ENCODE data around the gene CTBP2.

CTBP2 gene

DNA sequence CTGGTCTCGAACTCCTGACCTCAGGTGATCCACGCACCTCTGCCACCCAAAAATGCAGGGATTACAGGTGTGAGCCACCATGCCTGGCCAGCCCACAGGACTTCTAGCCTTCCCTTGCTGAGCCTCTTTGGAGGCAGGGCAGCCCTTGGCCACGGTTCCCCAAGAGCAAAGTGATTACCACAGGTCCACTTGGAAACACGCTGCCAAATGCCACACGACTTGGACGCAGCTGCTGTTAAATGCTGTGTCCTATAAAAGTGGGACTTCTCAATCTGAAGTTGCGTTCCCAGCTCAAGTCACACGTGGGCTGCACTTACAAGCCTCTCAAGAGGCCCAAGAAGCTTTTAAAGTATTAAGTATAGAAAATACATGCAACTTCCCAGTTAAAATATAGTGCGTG is 30.1 kb downstream of the CTBP2 start:
- Histone ChIP-seq H3K9me3 (replicated peaks; ENCODE audit: insufficient read depth, low read length) (no peaks in the 10 kb centered on the region), H2AFZ (ENCODE audit: low read length) (no peak overlapping the region), H3F3A (ENCODE audit: insufficient read depth, low read length) (no peaks in the 10 kb centered on the region), H3K27me3 (replicated peaks; ENCODE audit: insufficient read depth, low read length) (peaks cover 84% of the 10 kb centered on the region), H3K36me3 (replicated peaks; ENCODE audit: insufficient read depth, low read length) (no peaks in the 10 kb centered on the region), H3K27ac (ENCODE audit: low read length) (no peak overlapping the region), H3K9ac (ENCODE audit: low read length) (no peak overlapping the region), H3K79me2 (ENCODE audit: low read length) (no peaks in the 10 kb centered on the region), H3K4me3 (ENCODE audit: low read length) (no peak overlapping the region), H4K20me1 (ENCODE audit: insufficient read depth, low read length) (no peaks in the 10 kb centered on the region), H3K4me1 (ENCODE audit: low read length) (no peaks in the 10 kb centered on the region), H3K4me2 (ENCODE audit: low read depth, low read length) (no peak overlapping the region), H3K9me2 (replicated peaks; ENCODE audit: insufficient read depth, low read length) (no peaks in the 10 kb centered on the region)
- DNase-seq = no peak
- TF ChIP-seq EZH2phosphoT487 (IDR thresholded peaks at IDR 0.05; ENCODE audit: low read length) (no peak), EZH2 (optimal IDR thresholded peaks at IDR 0.05; ENCODE audit: low read depth, low read length) (no peak)
- TF ChIP-seq, protein P1, sequence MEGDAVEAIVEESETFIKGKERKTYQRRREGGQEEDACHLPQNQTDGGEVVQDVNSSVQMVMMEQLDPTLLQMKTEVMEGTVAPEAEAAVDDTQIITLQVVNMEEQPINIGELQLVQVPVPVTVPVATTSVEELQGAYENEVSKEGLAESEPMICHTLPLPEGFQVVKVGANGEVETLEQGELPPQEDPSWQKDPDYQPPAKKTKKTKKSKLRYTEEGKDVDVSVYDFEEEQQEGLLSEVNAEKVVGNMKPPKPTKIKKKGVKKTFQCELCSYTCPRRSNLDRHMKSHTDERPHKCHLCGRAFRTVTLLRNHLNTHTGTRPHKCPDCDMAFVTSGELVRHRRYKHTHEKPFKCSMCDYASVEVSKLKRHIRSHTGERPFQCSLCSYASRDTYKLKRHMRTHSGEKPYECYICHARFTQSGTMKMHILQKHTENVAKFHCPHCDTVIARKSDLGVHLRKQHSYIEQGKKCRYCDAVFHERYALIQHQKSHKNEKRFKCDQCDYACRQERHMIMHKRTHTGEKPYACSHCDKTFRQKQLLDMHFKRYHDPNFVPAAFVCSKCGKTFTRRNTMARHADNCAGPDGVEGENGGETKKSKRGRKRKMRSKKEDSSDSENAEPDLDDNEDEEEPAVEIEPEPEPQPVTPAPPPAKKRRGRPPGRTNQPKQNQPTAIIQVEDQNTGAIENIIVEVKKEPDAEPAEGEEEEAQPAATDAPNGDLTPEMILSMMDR (IDR thresholded peaks at IDR 0.05; ENCODE audit: low read length) = no peak

DNA sequence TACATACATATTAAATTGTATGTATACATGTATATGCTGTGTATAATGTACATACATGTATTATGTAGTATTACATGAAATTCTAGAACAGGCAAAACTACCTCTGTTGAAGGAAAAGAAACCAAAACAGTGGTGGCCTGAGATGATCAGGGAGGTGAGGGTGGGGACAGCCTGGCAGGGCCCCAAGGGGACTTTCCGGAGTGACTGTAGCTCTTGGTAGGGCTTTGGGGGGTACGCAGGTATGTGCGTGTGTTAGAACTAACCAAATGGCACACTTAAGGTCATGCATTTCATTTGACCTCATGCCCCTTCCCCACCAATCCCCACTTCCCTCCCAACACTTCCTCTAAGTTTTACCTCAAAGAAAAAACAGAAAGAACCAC is 31.3 kb downstream of the CTBP2 start:
- Histone ChIP-seq H2AFZ (ENCODE audit: low read length) (no peak overlapping the region), H3K36me3 (replicated peaks; ENCODE audit: insufficient read depth, low read length) (no peaks in the 10 kb centered on the region), H3K9me3 (replicated peaks; ENCODE audit: insufficient read depth, low read length) (no peaks in the 10 kb centered on the region), H4K20me1 (ENCODE audit: insufficient read depth, low read length) (no peaks in the 10 kb centered on the region), H3F3A (ENCODE audit: insufficient read depth, low read length) (no peaks in the 10 kb centered on the region), H3K9me2 (replicated peaks; ENCODE audit: insufficient read depth, low read length) (no peaks in the 10 kb centered on the region), H3K79me2 (ENCODE audit: low read length) (no peaks in the 10 kb centered on the region), H3K9ac (ENCODE audit: low read length) (no peak overlapping the region), H3K4me3 (ENCODE audit: low read length) (no peak overlapping the region), H3K27me3 (replicated peaks; ENCODE audit: insufficient read depth, low read length) (peaks cover 89% of the 10 kb centered on the region), H3K27ac (ENCODE audit: low read length) (no peak overlapping the region), H3K4me2 (ENCODE audit: low read depth, low read length) (no peak overlapping the region), H3K4me1 (ENCODE audit: low read length) (no peaks in the 10 kb centered on the region)
- TF ChIP-seq EZH2 (optimal IDR thresholded peaks at IDR 0.05; ENCODE audit: low read depth, low read length) (no peak), EZH2phosphoT487 (IDR thresholded peaks at IDR 0.05; ENCODE audit: low read length) (no peak)
- TF ChIP-seq, protein P1 (IDR thresholded peaks at IDR 0.05; ENCODE audit: low read length) = no peak
- no peak for DNase-seq

DNA sequence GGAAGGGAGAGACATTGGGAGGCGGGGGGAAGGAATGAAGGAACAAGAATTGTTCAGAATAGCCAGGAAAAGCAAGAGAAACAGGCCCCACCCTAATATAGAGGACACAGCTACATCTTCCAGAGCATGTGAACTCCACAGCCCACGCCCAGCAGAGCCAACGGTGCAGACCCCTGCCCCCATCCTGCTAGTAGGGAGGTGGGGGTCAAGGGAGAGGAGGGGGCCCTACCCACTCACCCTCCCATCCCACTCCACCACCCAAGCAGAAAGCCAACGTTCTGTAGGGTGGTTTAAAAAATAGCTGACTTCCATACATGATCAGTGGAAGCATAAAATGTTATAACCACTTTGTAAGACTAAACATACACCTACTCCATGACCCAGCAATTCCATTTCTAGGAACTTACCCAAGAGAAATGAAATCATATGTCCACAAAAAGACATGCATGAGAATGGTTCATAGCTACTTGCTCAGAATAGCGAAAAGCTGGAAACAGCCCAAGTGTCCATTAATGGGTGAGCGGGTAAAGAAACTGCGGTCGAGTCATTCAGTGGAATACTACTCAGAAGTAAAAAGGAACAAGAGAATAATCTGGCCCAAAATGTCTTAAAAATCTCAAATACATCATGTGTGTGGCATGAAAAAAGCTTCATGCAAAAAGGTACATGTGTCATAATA is 31.8 kb downstream of the CTBP2 start:
- Histone ChIP-seq H3K9me2 (replicated peaks; ENCODE audit: insufficient read depth, low read length) (no peaks in the 10 kb centered on the region), H3K27me3 (replicated peaks; ENCODE audit: insufficient read depth, low read length) (peaks cover 89% of the 10 kb centered on the region), H3K4me3 (ENCODE audit: low read length) (no peak overlapping the region), H3K4me1 (ENCODE audit: low read length) (no peaks in the 10 kb centered on the region), H3K4me2 (ENCODE audit: low read depth, low read length) (no peak overlapping the region), H3K27ac (ENCODE audit: low read length) (no peak overlapping the region), H2AFZ (ENCODE audit: low read length) (no peak overlapping the region), H3K79me2 (ENCODE audit: low read length) (no peaks in the 10 kb centered on the region), H4K20me1 (ENCODE audit: insufficient read depth, low read length) (no peaks in the 10 kb centered on the region), H3K9me3 (replicated peaks; ENCODE audit: insufficient read depth, low read length) (no peaks in the 10 kb centered on the region), H3K36me3 (replicated peaks; ENCODE audit: insufficient read depth, low read length) (no peaks in the 10 kb centered on the region), H3K9ac (ENCODE audit: low read length) (no peak overlapping the region), H3F3A (ENCODE audit: insufficient read depth, low read length) (no peaks in the 10 kb centered on the region)
- no peak for DNase-seq
- TF ChIP-seq EZH2phosphoT487 (IDR thresholded peaks at IDR 0.05; ENCODE audit: low read length) = no peak
- TF ChIP-seq EZH2 (optimal IDR thresholded peaks at IDR 0.05; ENCODE audit: low read depth, low read length) = no peak

DNA sequence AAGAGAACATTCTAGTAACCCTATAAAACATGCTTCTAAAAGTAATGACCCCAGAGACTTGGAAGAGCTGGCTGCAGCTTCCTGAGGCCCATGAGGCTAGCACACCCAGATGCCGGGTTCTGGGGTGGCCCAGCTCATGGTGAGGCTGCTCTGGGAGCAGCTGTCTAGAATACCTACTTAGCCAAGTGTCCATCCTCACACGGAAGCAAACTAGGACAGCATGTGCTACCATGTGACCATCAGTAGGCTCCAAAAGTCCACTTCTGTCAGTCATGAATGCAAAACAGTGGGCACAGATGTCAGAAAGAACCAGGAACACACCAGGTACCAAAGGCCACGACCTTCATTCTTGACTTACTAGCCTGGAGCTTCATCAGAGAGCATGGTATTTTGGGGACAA is 32.4 kb downstream of the CTBP2 start:
- Histone ChIP-seq H3K36me3 (replicated peaks; ENCODE audit: insufficient read depth, low read length) (no peaks in the 10 kb centered on the region), H3K4me1 (ENCODE audit: low read length) (no peaks in the 10 kb centered on the region), H3K9ac (ENCODE audit: low read length) (no peak overlapping the region), H3K27ac (ENCODE audit: low read length) (no peak overlapping the region), H3K4me3 (ENCODE audit: low read length) (no peak overlapping the region), H3K27me3 (replicated peaks; ENCODE audit: insufficient read depth, low read length) (peaks cover 92% of the 10 kb centered on the region), H3K79me2 (ENCODE audit: low read length) (no peaks in the 10 kb centered on the region), H3K4me2 (ENCODE audit: low read depth, low read length) (no peak overlapping the region), H2AFZ (ENCODE audit: low read length) (no peak overlapping the region), H3K9me3 (replicated peaks; ENCODE audit: insufficient read depth, low read length) (no peaks in the 10 kb centered on the region), H4K20me1 (ENCODE audit: insufficient read depth, low read length) (no peaks in the 10 kb centered on the region), H3K9me2 (replicated peaks; ENCODE audit: insufficient read depth, low read length) (no peaks in the 10 kb centered on the region), H3F3A (ENCODE audit: insufficient read depth, low read length) (no peaks in the 10 kb centered on the region)
- TF ChIP-seq, protein P1 (IDR thresholded peaks at IDR 0.05; ENCODE audit: low read length) = no peak
- TF ChIP-seq EZH2phosphoT487 (IDR thresholded peaks at IDR 0.05; ENCODE audit: low read length) (no peak), EZH2 (optimal IDR thresholded peaks at IDR 0.05; ENCODE audit: low read depth, low read length) (no peak)
- DNase-seq = no peak

All from MM.1S (cell line).